ENCODE data around the gene PCDHGC4.

Gene PCDHGC4

GRCh38 chr5:141484641-141485311 is at the start of gene PCDHGC4:
Gene PCDHGC4, plus strand, starts transcription at chr5:141485030. Its CDS starts 144 bp downstream, at chr5:141485174.
- DNase-seq (ENCODE audit: low read depth in 2 of 2): no peak

- no peak for DNase-seq (ENCODE audit: low read depth in 2 of 2)
These were observed 47.6 kb upstream of the PCDHGC4 start for GRCh38 chr5:141437221-141437620.

GRCh38 chr5:141439411-141440141 is 45.3 kb upstream of the PCDHGC4 start:
- DNase-seq (ENCODE audit: low read depth in 2 of 2): no peak

- DNase-seq (ENCODE audit: low read depth in 2 of 2): no peak
These were observed 44.5 kb upstream of the PCDHGC4 start for GRCh38 chr5:141440341-141440740.

- DNase-seq (ENCODE audit: low read depth in 2 of 2): no peak
These were observed 43.2 kb upstream of the PCDHGC4 start for GRCh38 chr5:141441571-141442170.

- DNase-seq (ENCODE audit: low read depth in 2 of 2): no peak
These were observed 19.5 kb upstream of the PCDHGC4 start for GRCh38 chr5:141465351-141465750.

- DNase-seq (ENCODE audit: low read depth in 2 of 2): peak; percentile 43 to 56
These were observed 9.2 kb upstream of the PCDHGC4 start, which contains the start of gene PCDHGC3 for GRCh38 chr5:141475625-141476131. Gene PCDHGC3, plus strand, starts transcription at chr5:141475966. Its CDS starts 151 bp downstream, at chr5:141476117.

- no peak for DNase-seq (ENCODE audit: low read depth in 2 of 2)
These were observed 8.5 kb upstream of the PCDHGC4 start for GRCh38 chr5:141476132-141476911.

GRCh38 chr5:141477044-141477575 is 7.7 kb upstream of the PCDHGC4 start:
- no peak for DNase-seq (ENCODE audit: low read depth in 2 of 2)

GRCh38 chr5:141477815-141478214 is 7.0 kb upstream of the PCDHGC4 start:
- no peak for DNase-seq (ENCODE audit: low read depth in 2 of 2)

GRCh38 chr5:141478321-141478945 is 6.4 kb upstream of the PCDHGC4 start:
- no peak for DNase-seq (ENCODE audit: low read depth in 2 of 2)

GRCh38 chr5:141479776-141480175 is 5.1 kb upstream of the PCDHGC4 start:
- DNase-seq (ENCODE audit: low read depth in 2 of 2): no peak

- DNase-seq (ENCODE audit: low read depth in 2 of 2): no peak
These were observed 928 bp upstream of the PCDHGC4 start for GRCh38 chr5:141483902-141484301.

- DNase-seq (ENCODE audit: low read depth in 2 of 2): no peak
These were observed 555 bp upstream of the PCDHGC4 start for GRCh38 chr5:141484310-141484640.

- DNase-seq (ENCODE audit: low read depth in 2 of 2): no peak
These were observed 658 bp downstream of the PCDHGC4 start for GRCh38 chr5:141485321-141486055.

- no peak for DNase-seq (ENCODE audit: low read depth in 2 of 2)
These were observed 1.3 kb downstream of the PCDHGC4 start for GRCh38 chr5:141486091-141486490.

GRCh38 chr5:141487131-141487530 is 2.3 kb downstream of the PCDHGC4 start:
- DNase-seq (ENCODE audit: low read depth in 2 of 2): no peak

GRCh38 chr5:141488591-141489561 is 4.0 kb downstream of the PCDHGC4 start, which contains the start of gene PCDHGC5:
Gene PCDHGC5, plus strand, starts transcription at chr5:141489081. Its CDS starts 160 bp downstream, at chr5:141489241.
- no peak for DNase-seq (ENCODE audit: low read depth in 2 of 2)

- DNase-seq (ENCODE audit: low read depth in 2 of 2): no peak
These were observed 5.0 kb downstream of the PCDHGC4 start for GRCh38 chr5:141489841-141490240.
